ENCODE measurements around the gene GPANK1.
"Not testable (repeated sequence)": the region's sequence is repeated elsewhere in the genome, so short reads cannot be mapped to it uniquely, and the experiment has no call there.

The GPANK1 gene

GRCh38 chr6:31664790-31665500 lies at the start of gene GPANK1:
Gene GPANK1 (minus strand): TSS chr6:31664997. CDS start chr6:31664478, 519 bp downstream.
- DNase-seq: peak; percentile 91 to 96

GRCh38 chr6:31713991-31714684 lies 49.3 kb upstream of the GPANK1 start:
- no peak for DNase-seq

- DNase-seq: no peak
Measured at GRCh38 chr6:31713465-31713864, 48.7 kb upstream of the GPANK1 start.

- no peak for DNase-seq
Measured at GRCh38 chr6:31712296-31712695, 47.5 kb upstream of the GPANK1 start.

GRCh38 chr6:31711233-31711632 lies 46.4 kb upstream of the GPANK1 start:
- DNase-seq: no peak

- DNase-seq: no peak
Measured at GRCh38 chr6:31710523-31711219, 45.9 kb upstream of the GPANK1 start.

GRCh38 chr6:31709157-31709556 lies 44.4 kb upstream of the GPANK1 start:
- not testable (repeated sequence) for DNase-seq

- no peak for DNase-seq
Measured at GRCh38 chr6:31708224-31708623, 43.4 kb upstream of the GPANK1 start.

GRCh38 chr6:31707701-31708100 lies 42.9 kb upstream of the GPANK1 start:
- DNase-seq: no peak

GRCh38 chr6:31706599-31706998 lies 41.8 kb upstream of the GPANK1 start, which contains the start of gene LY6G6F:
Gene LY6G6F (plus strand): TSS chr6:31706866. CDS start chr6:31706907, 41 bp downstream.
- DNase-seq: no peak

- DNase-seq: no peak
Measured at GRCh38 chr6:31705931-31706330, 41.1 kb upstream of the GPANK1 start.

- DNase-seq: peak; percentile 93 to 97
Measured at GRCh38 chr6:31702819-31703716, 38.3 kb upstream of the GPANK1 start, which contains the start of gene ABHD16A. Gene ABHD16A (minus strand): TSS chr6:31703324. CDS start chr6:31703281, 43 bp downstream.

GRCh38 chr6:31702405-31702818 lies 37.6 kb upstream of the GPANK1 start:
- DNase-seq: no peak

- peak in 1 of 2 experiments; percentile 38 for DNase-seq
Measured at GRCh38 chr6:31701666-31702404, 37.0 kb upstream of the GPANK1 start.

- no peak for DNase-seq
Measured at GRCh38 chr6:31700740-31701401, 36.1 kb upstream of the GPANK1 start.

- no peak for DNase-seq
Measured at GRCh38 chr6:31697555-31697954, 32.8 kb upstream of the GPANK1 start.

- no peak for DNase-seq
Measured at GRCh38 chr6:31693535-31693934, 28.7 kb upstream of the GPANK1 start.

- no peak for DNase-seq
Measured at GRCh38 chr6:31692886-31693285, 28.1 kb upstream of the GPANK1 start.

GRCh38 chr6:31692353-31692752 lies 27.6 kb upstream of the GPANK1 start:
- DNase-seq: no peak

GRCh38 chr6:31691564-31692108 lies 26.8 kb upstream of the GPANK1 start:
- DNase-seq: no peak

- DNase-seq: no peak
Measured at GRCh38 chr6:31691078-31691463, 26.3 kb upstream of the GPANK1 start.
